ENCODE results near the gene AUTS2. TPM values are rescaled to one million over a fixed set of nuclear protein-coding genes. Genes with fewer than 3 reads are reported as not detected.

The AUTS2 gene
- total RNA-seq, 1 experiment from 2014 or later, result 2.5 TPM

- intact Hi-C loops (cut with micrococcal nuclease; ENCODE audit: unreplicated experiment) (no loop called here), in situ Hi-C loops (cut with HindIII; ENCODE audit: low pct_unique_long_range_greater_than_20kb, low sequenced_read_pairs) (no loop called here)
- Histone ChIP-seq H3K36me3 (ENCODE audit: control insufficient read depth, insufficient read depth, low read length) (no peaks in the 10 kb centered on the region), H3K4me1 (ENCODE audit: control insufficient read depth, insufficient read depth, low read length) (no peaks in the 10 kb centered on the region), H3K4me3 (ENCODE audit: low read depth in 2 of 2, low read length in 2 of 2) (no peak overlapping the region), H3K27me3 (ENCODE audit: control insufficient read depth, insufficient read depth, low read length) (no peaks in the 10 kb centered on the region), H3K27ac (ENCODE audit: low read length) (no peak overlapping the region), H3K9me3 (ENCODE audit: control insufficient read depth, insufficient read depth, low read depth, low read length) (no peaks in the 10 kb centered on the region)
- TF ChIP-seq POLR2AphosphoS5 (IDR thresholded peaks at IDR 0.05; ENCODE audit: low read depth, low read length) (no peak), SIN3A (IDR thresholded peaks at IDR 0.05; ENCODE audit: borderline replicate concordance, insufficient read depth, low read depth, low read length) (no peak), TCF7L2 (IDR thresholded peaks at IDR 0.05; ENCODE audit: low read depth, low read length) (no peak), REST (IDR thresholded peaks at IDR 0.05; ENCODE audit: insufficient read depth in 1 of 2, low read depth in 2 of 2, low read length in 1 of 2) (no peak), CTCF (IDR thresholded peaks at IDR 0.05) (no peak)
- ChIA-PET CTCF (no interaction called here), POLR2A (no interaction called here)
- BruUV-seq (replicated peaks), result no TSS peak
- DNase-seq (ENCODE audit: low read depth, low spot score) (no peak), ATAC-seq (no peak)
These were observed 1047.6 kb downstream of the AUTS2 start for GRCh38 chr7:70645876-70646351.

DNA sequence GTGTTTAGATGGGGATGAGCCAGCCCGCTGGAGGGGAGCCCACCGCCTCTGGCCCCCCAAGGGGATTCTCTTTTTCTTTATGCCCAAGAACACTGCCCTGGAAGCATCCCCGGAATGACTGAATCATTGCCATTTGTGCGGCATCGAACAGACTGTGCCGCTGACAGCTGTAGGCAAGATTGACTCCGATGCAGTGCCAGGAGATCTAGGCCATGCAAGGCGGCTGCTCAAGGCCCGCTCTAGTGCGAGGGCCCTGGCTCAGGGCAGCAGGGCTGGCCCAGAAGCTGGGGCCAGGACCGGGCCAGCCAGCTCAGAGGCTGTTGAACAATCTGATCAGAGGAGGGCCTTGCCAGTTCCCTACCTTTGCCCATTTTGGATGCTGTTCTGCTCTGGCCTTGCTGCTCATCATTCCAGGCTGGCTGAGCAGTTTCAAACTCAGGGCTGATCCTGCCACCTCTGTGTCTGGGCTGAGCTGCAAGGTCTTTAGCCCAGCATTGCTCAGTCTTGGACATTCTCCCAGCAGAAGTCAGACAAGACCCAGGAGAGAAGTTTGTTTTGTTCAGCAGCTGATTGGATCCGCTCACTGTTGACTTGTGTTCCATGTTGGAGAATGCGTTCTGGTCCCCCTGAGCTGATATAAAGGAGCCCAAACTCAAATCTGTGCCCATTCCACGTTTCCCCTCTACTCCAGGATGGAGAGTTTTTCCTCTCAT is 1048.4 kb downstream of the AUTS2 start:
- ATAC-seq (no peak), DNase-seq (ENCODE audit: low read depth, low spot score) (no peak)
- no peaks in the 10 kb centered on the region for H3K36me3 ChIP-seq (ENCODE audit: control insufficient read depth, insufficient read depth, low read length)
- no peaks in the 10 kb centered on the region for H3K9me3 ChIP-seq (ENCODE audit: control insufficient read depth, insufficient read depth, low read depth, low read length)
- no peaks in the 10 kb centered on the region for H3K4me1 ChIP-seq (ENCODE audit: control insufficient read depth, insufficient read depth, low read length)
- H3K4me3 ChIP-seq (ENCODE audit: low read depth in 2 of 2, low read length in 2 of 2), result no peak overlapping the region
- ChIA-PET CTCF (no interaction called here), POLR2A (no interaction called here)
- no peak for TF ChIP-seq CTCF (IDR thresholded peaks at IDR 0.05)
- TF ChIP-seq SIN3A (IDR thresholded peaks at IDR 0.05; ENCODE audit: borderline replicate concordance, insufficient read depth, low read depth, low read length), result no peak
- TF ChIP-seq TCF7L2 (IDR thresholded peaks at IDR 0.05; ENCODE audit: low read depth, low read length), result no peak
- no peak for TF ChIP-seq POLR2AphosphoS5 (IDR thresholded peaks at IDR 0.05; ENCODE audit: low read depth, low read length)
- TF ChIP-seq REST (IDR thresholded peaks at IDR 0.05; ENCODE audit: insufficient read depth in 1 of 2, low read depth in 2 of 2, low read length in 1 of 2), result no peak
- BruUV-seq (replicated peaks), result no TSS peak
- H3K27ac ChIP-seq (ENCODE audit: low read length), result no peak overlapping the region
- in situ Hi-C loops (cut with HindIII; ENCODE audit: low pct_unique_long_range_greater_than_20kb, low sequenced_read_pairs), result no loop called here
- H3K27me3 ChIP-seq (ENCODE audit: control insufficient read depth, insufficient read depth, low read length), result no peaks in the 10 kb centered on the region
- intact Hi-C loops (cut with micrococcal nuclease; ENCODE audit: unreplicated experiment), result no loop called here

All from Panc1 (cell line).